ENCODE data around the gene CLRN2. TPM values are rescaled to one million over a fixed set of nuclear protein-coding genes. Genes with fewer than 3 reads are reported as not detected.

The CLRN2 gene
- total RNA-seq, 1 experiment from 2014 or later, result not detected

DNA sequence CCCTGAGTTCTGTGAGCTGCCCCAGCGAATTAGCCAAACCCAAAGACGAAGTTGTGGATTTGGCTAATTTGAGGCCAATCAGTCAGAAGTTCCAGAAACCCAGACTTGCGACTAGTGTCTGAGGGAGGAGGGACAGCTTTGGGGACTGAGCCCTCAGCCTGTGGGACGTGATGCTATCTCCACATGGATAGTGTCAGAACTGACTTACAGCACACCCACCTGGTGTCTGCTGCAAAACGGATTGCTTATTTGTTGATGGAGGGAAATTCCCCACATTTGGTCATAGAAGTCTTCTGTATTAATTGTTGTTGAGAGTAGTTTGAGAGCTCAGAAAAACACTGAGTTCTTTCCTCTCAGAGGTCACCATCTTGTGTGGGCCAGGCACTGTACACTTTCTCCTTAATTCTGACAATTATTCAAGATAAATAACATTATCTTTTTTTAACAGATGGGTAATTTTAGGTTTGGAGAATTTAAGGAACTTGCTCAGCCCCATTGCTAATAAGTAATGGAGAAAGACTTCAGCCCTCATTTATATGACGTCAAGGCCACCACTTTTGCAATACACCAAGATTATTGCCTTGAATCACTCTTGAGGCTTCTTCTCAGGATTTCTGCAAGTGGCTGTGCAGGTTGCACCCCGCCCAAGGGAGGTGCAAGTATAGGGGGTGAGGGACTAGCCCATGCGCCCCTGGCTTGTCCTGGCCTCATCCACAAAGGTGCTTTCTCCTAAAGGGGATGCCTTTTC is 16.7 kb downstream of the CLRN2 start:
- Histone ChIP-seq H3K4me1 (ENCODE audit: control insufficient read depth, insufficient read depth, low read length) (no peaks in the 10 kb centered on the region), H3K27ac (ENCODE audit: low read length) (no peak overlapping the region), H3K4me3 (ENCODE audit: low read depth in 2 of 2, low read length in 2 of 2) (no peak overlapping the region), H3K36me3 (ENCODE audit: control insufficient read depth, insufficient read depth, low read length) (no peaks in the 10 kb centered on the region), H3K9me3 (ENCODE audit: control insufficient read depth, insufficient read depth, low read depth, low read length) (no peaks in the 10 kb centered on the region), H3K27me3 (ENCODE audit: control insufficient read depth, insufficient read depth, low read length) (no peaks in the 10 kb centered on the region)
- POLR2A ChIA-PET, result no interaction called here
- intact Hi-C loops (cut with micrococcal nuclease; ENCODE audit: unreplicated experiment), result no loop called here
- BruUV-seq (replicated peaks), result no TSS peak
- ATAC-seq (no peak), DNase-seq (ENCODE audit: low read depth, low spot score) (no peak)
- in situ Hi-C loops (cut with HindIII; ENCODE audit: low pct_unique_long_range_greater_than_20kb, low sequenced_read_pairs), result no loop called here
- TF ChIP-seq REST (IDR thresholded peaks at IDR 0.05; ENCODE audit: insufficient read depth in 1 of 2, low read depth in 2 of 2, low read length in 1 of 2) (no peak), POLR2AphosphoS5 (IDR thresholded peaks at IDR 0.05; ENCODE audit: low read depth, low read length) (no peak), TCF7L2 (IDR thresholded peaks at IDR 0.05; ENCODE audit: low read depth, low read length) (no peak), CTCF (IDR thresholded peaks at IDR 0.05) (no peak), SIN3A (IDR thresholded peaks at IDR 0.05; ENCODE audit: borderline replicate concordance, insufficient read depth, low read depth, low read length) (no peak)
- CTCF ChIA-PET, result no interaction called here

DNA sequence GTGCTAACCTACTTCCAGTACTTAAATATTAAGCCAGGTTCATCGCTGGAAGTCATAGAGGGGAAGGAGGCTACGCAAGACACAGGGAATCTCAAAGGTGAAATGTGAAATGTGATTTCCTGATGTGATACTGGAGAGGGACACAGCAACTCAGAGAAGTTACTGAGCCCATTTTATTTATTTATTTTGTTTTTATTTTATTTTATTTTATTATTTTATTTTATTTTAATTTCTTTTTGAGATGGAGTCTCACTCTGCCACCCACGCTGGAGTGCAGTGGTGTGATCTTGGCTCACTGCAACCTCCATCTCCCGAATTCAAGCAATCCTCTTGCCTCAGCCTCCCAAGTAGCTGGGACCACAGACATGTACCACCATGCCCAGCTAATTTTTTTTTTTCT is 19.7 kb downstream of the CLRN2 start:
- ChIA-PET CTCF (interaction anchor here (0.6 kb wide), 1 partner anchor 50 kb away, joined by 3 read pairs; no protein-coding TSS in a partner anchor), POLR2A (interaction anchor here (0.6 kb wide), 1 partner anchor 243 kb away, joined by 6 read pairs; no protein-coding TSS in a partner anchor)
- TF ChIP-seq SIN3A (IDR thresholded peaks at IDR 0.05; ENCODE audit: borderline replicate concordance, insufficient read depth, low read depth, low read length), result no peak
- TF ChIP-seq POLR2AphosphoS5 (IDR thresholded peaks at IDR 0.05; ENCODE audit: low read depth, low read length), result no peak
- TF ChIP-seq TCF7L2 (IDR thresholded peaks at IDR 0.05; ENCODE audit: low read depth, low read length), result no peak
- no peak for TF ChIP-seq CTCF (IDR thresholded peaks at IDR 0.05)
- no peak for TF ChIP-seq REST (IDR thresholded peaks at IDR 0.05; ENCODE audit: insufficient read depth in 1 of 2, low read depth in 2 of 2, low read length in 1 of 2)
- in situ Hi-C loops (cut with HindIII; ENCODE audit: low pct_unique_long_range_greater_than_20kb, low sequenced_read_pairs) (no loop called here), intact Hi-C loops (cut with micrococcal nuclease; ENCODE audit: unreplicated experiment) (no loop called here)
- ATAC-seq (no peak), DNase-seq (ENCODE audit: low read depth, low spot score) (no peak)
- no peaks in the 10 kb centered on the region for H3K9me3 ChIP-seq (ENCODE audit: control insufficient read depth, insufficient read depth, low read depth, low read length)
- H3K27ac ChIP-seq (ENCODE audit: low read length), result no peak overlapping the region
- no peaks in the 10 kb centered on the region for H3K27me3 ChIP-seq (ENCODE audit: control insufficient read depth, insufficient read depth, low read length)
- H3K4me1 ChIP-seq (ENCODE audit: control insufficient read depth, insufficient read depth, low read length), result no peaks in the 10 kb centered on the region
- no peaks in the 10 kb centered on the region for H3K36me3 ChIP-seq (ENCODE audit: control insufficient read depth, insufficient read depth, low read length)
- no TSS peak for BruUV-seq (replicated peaks)
- H3K4me3 ChIP-seq (ENCODE audit: low read depth in 2 of 2, low read length in 2 of 2), result no peak overlapping the region
